ENCODE data around the gene LRRC8C. TPM values are rescaled to one million over a fixed set of nuclear protein-coding genes. Genes with fewer than 3 reads are reported as not detected.

The LRRC8C gene
- total RNA-seq, 1 donor from 2014 or later: 5.5 TPM

DNA sequence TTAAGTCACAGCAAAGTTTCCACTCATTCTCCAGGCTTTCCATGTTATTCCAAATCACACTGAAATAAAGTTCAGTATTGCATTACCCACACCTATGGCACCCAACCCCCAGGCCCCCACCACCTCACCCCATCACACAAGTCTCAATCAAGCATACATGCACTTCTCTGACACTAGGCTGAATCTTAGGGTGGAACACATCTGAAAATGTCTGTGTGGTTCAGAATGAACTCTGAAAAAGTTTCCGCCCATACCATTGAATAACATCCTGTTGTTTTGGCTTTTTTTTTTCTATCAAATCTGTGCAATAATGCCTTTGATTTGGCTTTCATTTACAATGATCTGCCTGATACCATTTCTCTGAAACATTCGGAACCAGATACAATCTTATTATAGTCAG, 25.8 kb upstream of the LRRC8C start:
- peaks cover 2% of the 10 kb centered on the region for H3K27me3 Mint-ChIP-seq (ENCODE audit: insufficient read depth, low read depth)
- Histone ChIP-seq H3K4me1 (no peaks in the 10 kb centered on the region), H3K9me3 (ENCODE audit: low read depth) (no peaks in the 10 kb centered on the region), H2AFZ (replicated peaks) (no peak overlapping the region), H3K9ac (no peak overlapping the region), H3K4me2 (no peak overlapping the region), H3K36me3 (no peaks in the 10 kb centered on the region), H3K79me2 (ENCODE audit: low read depth) (no peaks in the 10 kb centered on the region), H3K27me3 (no peaks in the 10 kb centered on the region), H3K4me3 (no peak overlapping the region), H3F3A (ENCODE audit: low read depth) (no peaks in the 10 kb centered on the region), H3K27ac (no peak overlapping the region), H4K20me1 (ENCODE audit: low read depth) (no peaks in the 10 kb centered on the region)
- no peak overlapping the region for H3K4me3 Mint-ChIP-seq
- no peaks in the 10 kb centered on the region for H3K9me3 Mint-ChIP-seq
- no peak overlapping the region for H3K27ac Mint-ChIP-seq
- peaks cover 17% of the 10 kb centered on the region for H3K4me1 Mint-ChIP-seq
- TF ChIP-seq EZH2phosphoT487 (IDR thresholded peaks at IDR 0.05): no peak
- TF ChIP-seq, protein P1, sequence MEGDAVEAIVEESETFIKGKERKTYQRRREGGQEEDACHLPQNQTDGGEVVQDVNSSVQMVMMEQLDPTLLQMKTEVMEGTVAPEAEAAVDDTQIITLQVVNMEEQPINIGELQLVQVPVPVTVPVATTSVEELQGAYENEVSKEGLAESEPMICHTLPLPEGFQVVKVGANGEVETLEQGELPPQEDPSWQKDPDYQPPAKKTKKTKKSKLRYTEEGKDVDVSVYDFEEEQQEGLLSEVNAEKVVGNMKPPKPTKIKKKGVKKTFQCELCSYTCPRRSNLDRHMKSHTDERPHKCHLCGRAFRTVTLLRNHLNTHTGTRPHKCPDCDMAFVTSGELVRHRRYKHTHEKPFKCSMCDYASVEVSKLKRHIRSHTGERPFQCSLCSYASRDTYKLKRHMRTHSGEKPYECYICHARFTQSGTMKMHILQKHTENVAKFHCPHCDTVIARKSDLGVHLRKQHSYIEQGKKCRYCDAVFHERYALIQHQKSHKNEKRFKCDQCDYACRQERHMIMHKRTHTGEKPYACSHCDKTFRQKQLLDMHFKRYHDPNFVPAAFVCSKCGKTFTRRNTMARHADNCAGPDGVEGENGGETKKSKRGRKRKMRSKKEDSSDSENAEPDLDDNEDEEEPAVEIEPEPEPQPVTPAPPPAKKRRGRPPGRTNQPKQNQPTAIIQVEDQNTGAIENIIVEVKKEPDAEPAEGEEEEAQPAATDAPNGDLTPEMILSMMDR (IDR thresholded peaks at IDR 0.05): no peak
- TF ChIP-seq EZH2 (IDR thresholded peaks at IDR 0.05): no peak
- no peak for DNase-seq (ENCODE audit: low spot score)
- H3K36me3 Mint-ChIP-seq: no peaks in the 10 kb centered on the region

GRCh38 chr1:89607586-89608318, 25.2 kb upstream of the LRRC8C start:
- Histone ChIP-seq H3K4me2 (no peak overlapping the region), H4K20me1 (ENCODE audit: low read depth) (no peaks in the 10 kb centered on the region), H3F3A (ENCODE audit: low read depth) (no peaks in the 10 kb centered on the region), H3K27ac (no peak overlapping the region), H2AFZ (replicated peaks) (no peak overlapping the region), H3K4me3 (no peak overlapping the region), H3K36me3 (no peaks in the 10 kb centered on the region), H3K9me3 (ENCODE audit: low read depth) (no peaks in the 10 kb centered on the region), H3K4me1 (no peaks in the 10 kb centered on the region), H3K79me2 (ENCODE audit: low read depth) (no peaks in the 10 kb centered on the region), H3K9ac (no peak overlapping the region), H3K27me3 (no peaks in the 10 kb centered on the region)
- Mint-ChIP-seq H3K4me3 (no peak overlapping the region), H3K27ac (no peak overlapping the region), H3K27me3 (ENCODE audit: insufficient read depth, low read depth) (peaks cover under 1% of the 10 kb centered on the region), H3K9me3 (no peaks in the 10 kb centered on the region), H3K4me1 (peaks cover 17% of the 10 kb centered on the region), H3K36me3 (no peaks in the 10 kb centered on the region)
- no peak for TF ChIP-seq EZH2phosphoT487 (IDR thresholded peaks at IDR 0.05)
- no peak for TF ChIP-seq EZH2 (IDR thresholded peaks at IDR 0.05)
- TF ChIP-seq, protein P1 (IDR thresholded peaks at IDR 0.05): no peak
- DNase-seq (ENCODE audit: low spot score): no peak

DNA sequence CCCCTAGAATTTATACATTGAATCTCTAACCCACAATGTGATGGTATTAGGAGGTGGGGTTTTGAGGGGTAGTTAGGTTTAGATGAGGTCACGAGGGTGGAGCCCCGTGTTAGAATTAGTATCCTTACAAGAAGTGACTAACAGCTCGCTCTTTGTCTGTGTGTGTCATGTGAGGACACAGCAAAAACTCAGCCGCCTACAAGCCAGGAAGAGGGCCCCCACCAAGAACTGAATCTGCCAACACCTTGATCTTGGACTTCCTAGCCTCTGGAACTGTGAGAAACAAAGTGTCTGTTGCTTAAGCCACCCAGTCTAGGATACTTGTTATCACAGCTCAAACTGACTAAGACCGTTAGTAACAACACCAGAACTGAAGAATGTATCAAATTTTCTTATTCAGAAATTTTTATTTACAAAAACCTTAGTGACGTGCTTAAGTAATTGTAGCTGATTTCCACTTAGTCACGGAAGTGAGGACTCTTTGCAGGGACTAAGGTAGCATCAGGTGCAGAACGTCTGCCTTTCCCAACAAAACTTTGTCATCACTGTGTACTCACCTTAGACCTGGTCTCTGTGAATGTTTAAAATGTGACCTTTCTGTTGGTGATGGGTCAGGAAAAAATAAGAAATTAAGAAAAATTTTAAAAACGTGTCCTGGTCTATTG, 24.5 kb upstream of the LRRC8C start:
- TF ChIP-seq EZH2 (IDR thresholded peaks at IDR 0.05) (no peak), EZH2phosphoT487 (IDR thresholded peaks at IDR 0.05) (no peak)
- TF ChIP-seq, protein P1 (IDR thresholded peaks at IDR 0.05): no peak
- Mint-ChIP-seq H3K27me3 (ENCODE audit: insufficient read depth, low read depth) (no peaks in the 10 kb centered on the region), H3K36me3 (no peaks in the 10 kb centered on the region), H3K4me3 (no peak overlapping the region), H3K9me3 (no peaks in the 10 kb centered on the region), H3K4me1 (peaks cover 17% of the 10 kb centered on the region), H3K27ac (no peak overlapping the region)
- DNase-seq (ENCODE audit: low spot score): no peak
- Histone ChIP-seq H3K36me3 (no peaks in the 10 kb centered on the region), H4K20me1 (ENCODE audit: low read depth) (no peaks in the 10 kb centered on the region), H2AFZ (replicated peaks) (no peak overlapping the region), H3K4me2 (no peak overlapping the region), H3F3A (ENCODE audit: low read depth) (no peaks in the 10 kb centered on the region), H3K9ac (no peak overlapping the region), H3K79me2 (ENCODE audit: low read depth) (no peaks in the 10 kb centered on the region), H3K27me3 (no peaks in the 10 kb centered on the region), H3K27ac (no peak overlapping the region), H3K9me3 (ENCODE audit: low read depth) (no peaks in the 10 kb centered on the region), H3K4me3 (no peak overlapping the region), H3K4me1 (no peaks in the 10 kb centered on the region)
